Measurements from ENCODE around the gene HERC4.

HERC4 gene, protein sequence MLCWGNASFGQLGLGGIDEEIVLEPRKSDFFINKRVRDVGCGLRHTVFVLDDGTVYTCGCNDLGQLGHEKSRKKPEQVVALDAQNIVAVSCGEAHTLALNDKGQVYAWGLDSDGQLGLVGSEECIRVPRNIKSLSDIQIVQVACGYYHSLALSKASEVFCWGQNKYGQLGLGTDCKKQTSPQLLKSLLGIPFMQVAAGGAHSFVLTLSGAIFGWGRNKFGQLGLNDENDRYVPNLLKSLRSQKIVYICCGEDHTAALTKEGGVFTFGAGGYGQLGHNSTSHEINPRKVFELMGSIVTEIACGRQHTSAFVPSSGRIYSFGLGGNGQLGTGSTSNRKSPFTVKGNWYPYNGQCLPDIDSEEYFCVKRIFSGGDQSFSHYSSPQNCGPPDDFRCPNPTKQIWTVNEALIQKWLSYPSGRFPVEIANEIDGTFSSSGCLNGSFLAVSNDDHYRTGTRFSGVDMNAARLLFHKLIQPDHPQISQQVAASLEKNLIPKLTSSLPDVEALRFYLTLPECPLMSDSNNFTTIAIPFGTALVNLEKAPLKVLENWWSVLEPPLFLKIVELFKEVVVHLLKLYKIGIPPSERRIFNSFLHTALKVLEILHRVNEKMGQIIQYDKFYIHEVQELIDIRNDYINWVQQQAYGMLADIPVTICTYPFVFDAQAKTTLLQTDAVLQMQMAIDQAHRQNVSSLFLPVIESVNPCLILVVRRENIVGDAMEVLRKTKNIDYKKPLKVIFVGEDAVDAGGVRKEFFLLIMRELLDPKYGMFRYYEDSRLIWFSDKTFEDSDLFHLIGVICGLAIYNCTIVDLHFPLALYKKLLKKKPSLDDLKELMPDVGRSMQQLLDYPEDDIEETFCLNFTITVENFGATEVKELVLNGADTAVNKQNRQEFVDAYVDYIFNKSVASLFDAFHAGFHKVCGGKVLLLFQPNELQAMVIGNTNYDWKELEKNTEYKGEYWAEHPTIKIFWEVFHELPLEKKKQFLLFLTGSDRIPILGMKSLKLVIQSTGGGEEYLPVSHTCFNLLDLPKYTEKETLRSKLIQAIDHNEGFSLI
- total RNA-seq, result 83.5 to 94.8 reads per million in 2 donors

- DNase-seq, result peak; percentile 90
Observed at GRCh38 chr10:68074775-68075549, at the start of gene HERC4. Gene HERC4 (minus strand): TSS chr10:68075283. CDS start chr10:68073108, 2,175 bp downstream.

DNA sequence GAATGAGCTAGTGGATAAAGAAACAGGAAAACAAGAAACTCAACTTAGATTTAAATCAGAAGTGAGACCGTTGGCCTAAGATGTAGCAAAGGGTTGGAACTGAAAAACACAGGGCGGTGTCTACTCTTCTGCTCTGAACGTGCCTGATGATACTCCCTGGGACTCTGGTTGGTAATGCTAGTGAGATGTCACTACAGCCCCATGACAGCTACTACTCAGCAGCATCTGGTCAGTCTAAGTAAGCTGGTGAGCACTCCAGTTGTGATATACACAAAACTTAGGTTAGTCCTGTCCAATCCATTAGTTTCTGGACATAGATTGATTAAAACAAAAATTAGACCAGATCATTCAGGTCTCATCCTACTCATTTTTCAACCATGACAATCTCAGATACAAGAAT is 49.6 kb upstream of the HERC4 start:
- no peak for DNase-seq

DNA sequence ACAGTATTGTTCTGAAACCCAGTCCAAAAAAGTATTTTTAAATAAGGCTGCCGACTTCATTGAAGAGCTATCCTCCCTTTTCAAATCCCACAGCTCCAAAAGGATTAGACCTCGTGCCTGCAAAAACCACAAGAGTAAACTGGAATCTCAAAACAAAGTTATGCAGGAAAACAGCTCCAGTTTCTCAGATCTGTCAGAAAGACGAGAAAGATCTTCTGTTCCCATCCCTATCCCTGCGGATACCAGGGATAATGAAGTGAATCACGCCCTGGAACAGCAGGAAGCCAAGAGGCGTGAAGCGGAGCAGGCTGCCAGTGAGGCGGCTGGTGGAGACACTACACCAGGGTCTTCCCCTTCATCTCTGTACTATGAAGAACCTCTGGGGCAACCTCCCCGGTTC is 46.8 kb upstream of the HERC4 start:
- DNase-seq, result no peak

- DNase-seq, result no peak
Observed at GRCh38 chr10:68121020-68121743, 46.1 kb upstream of the HERC4 start.

DNA sequence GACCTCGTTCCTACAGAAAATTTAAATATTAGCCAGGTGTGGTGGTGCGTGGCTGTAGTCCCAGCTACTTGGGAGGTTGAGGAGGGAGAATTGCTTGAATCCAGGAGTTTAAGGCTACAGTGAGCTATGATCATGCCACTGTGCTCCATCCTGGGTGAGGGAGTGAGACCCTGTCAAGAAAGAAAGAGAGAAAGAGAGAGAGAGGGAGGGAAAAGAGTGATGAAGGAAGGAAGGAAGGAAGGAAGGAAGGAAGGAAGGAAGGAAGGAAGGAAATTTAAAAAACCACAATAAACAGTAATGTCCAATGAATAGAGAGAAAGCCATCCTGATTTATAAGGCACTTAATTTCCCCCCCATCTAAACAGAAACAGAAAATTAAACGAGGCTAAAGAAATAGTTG is 43.6 kb upstream of the HERC4 start:
- DNase-seq, result no peak

GRCh38 chr10:68112837-68113236 is 37.8 kb upstream of the HERC4 start:
- DNase-seq, result no peak

- no peak for DNase-seq
Observed at GRCh38 chr10:68111584-68111983, 36.5 kb upstream of the HERC4 start.

DNA sequence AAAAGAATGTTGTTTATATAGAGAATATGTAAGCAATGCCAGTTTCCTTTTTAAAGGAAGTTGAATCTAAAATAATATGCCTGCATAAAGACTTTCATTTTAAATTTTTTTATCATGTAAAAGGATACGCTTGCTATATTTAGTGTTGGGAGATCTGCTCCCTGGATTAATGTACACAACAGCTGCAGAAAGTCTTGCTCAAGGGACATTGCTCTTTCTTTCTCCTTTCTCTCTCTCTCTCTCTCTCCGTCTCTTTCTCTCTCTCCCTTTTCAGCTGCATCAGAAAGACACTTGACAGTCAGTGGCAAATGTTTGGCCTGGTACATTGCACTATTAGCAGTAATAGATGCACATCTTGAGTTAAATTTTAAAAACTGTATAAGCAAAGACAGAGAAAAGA is 34.9 kb upstream of the HERC4 start:
- no peak for DNase-seq

- no peak for DNase-seq
Observed at GRCh38 chr10:68109331-68109730, 34.2 kb upstream of the HERC4 start, which contains the start of gene MYPN. Gene MYPN (plus strand): TSS chr10:68109488. CDS start chr10:68121439, 11,951 bp downstream.

DNA sequence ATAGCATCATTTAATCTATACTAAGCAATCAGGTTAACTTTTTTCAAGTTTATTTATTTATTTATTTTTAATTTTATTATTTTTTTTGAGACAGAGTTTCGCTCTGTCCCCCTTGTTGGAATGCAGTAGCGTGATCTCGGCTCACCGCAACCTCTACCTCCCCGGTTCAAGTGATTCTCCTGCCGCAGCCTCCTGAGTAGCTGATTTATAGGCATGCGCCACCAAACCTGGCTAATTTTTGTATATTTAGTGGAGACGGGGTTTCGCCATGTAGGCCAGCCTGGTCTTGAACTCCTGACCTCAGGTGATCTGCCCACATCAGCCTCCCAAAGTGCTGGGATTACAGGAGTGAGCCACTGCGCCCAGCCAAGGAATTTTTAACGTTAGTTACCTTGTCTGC is 33.6 kb upstream of the HERC4 start:
- DNase-seq, result no peak

DNA sequence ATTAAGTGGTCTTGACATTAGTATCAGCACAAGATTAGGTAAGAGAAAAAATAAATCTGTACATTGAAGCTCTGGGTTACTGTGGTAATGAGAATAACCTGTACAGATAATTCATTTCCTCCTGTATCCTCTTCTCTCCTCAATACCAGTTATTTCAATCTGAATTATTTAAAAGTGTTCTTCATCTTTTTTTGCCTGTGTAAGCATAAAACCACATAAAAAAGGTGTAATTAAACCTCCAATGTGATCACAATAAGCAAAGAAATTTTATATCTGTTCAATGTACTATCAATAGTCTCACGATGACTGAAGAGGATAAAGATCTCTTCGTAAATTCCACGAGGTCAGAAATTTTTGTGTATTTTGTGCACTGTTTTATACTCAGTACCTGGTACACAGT is 33.0 kb upstream of the HERC4 start:
- DNase-seq, result no peak

- no peak for DNase-seq
Observed at GRCh38 chr10:68107651-68108050, 32.6 kb upstream of the HERC4 start.

DNA sequence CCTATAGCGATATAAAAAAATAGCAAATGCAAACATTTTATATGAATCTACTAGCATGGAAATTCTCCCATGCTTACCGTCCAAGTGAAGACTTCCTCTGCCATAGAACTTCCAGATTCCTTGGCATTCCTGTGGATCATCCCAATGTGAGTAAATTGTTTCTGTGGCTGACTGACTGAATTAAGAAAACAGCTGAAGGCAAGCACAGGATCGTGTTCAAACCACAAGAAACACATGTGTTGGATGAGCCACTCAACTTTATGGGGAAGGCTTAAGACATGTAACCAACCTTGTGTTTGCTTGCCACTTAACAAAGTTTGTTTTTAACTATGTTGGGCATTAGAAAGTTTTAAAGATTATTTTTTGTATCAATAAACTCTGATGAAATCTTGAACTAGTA is 31.6 kb upstream of the HERC4 start:
- no peak for DNase-seq

GRCh38 chr10:68105820-68106219 is 30.7 kb upstream of the HERC4 start:
- DNase-seq, result no peak

DNA sequence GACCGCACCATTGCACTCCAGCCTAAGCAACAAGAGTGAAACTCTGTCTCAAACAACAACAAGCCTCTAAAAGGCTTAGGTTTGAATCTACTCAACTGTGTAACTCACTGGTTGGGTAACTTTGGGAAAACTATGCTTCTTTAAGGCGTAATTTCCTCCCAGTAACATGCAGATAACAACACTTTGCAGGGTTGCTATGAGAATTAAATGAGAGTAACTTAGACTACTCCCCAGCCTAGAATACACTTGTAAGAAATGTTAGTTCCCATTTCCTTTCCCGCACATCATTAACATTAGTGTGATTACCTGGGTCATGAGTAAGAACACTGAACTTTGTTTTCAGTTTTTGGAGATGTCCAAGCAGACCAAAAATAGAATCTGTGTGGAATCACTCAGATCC is 28.8 kb upstream of the HERC4 start:
- no peak for DNase-seq

DNA sequence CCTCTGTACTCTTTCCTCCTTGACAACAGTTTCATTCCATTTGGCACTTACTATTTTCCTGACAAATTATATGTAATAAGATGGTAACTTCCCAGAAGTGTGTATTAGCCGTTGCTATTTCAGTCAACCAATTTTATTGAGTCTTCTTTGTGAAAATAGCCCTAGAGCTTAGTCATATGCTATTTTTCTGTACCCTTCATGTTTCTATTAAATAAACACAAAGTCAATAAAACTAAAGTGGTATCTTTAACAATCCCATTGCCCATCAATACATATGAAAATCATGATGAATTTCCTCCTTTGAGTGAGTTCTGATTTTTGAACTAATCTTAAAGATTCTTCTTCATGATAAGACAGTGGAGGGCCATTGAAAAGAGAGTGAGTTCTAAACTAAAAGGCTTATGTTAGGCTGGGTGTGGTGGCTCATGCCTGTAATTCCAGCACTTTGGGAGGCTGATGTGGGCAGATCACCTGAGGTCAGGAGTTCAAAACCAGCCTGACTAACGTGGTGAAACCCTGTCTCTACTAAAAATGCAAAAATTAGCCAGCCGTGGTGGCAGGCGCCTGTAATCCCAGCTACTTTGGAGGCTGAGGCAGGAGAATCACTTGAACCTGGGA is 28.3 kb upstream of the HERC4 start:
- no peak for DNase-seq

DNA sequence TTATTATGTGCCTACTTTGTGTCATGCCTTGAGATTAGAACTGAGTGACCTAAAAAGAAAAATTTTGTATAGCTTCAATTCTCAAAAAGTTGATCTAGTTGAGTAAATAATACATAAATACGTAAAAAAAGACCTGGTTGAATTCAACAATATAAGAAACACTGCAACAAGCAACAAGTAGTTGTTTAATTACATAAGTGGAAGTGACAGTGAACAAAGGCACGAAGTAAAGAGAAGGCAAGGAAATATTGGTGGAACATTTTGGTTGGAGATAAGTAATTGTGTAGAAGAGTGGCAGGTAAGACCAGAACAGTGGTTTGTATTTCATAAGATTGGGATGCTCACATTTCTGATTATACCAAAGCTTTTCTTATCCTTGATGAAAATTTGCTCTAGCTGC is 26.0 kb upstream of the HERC4 start:
- DNase-seq, result no peak

DNA sequence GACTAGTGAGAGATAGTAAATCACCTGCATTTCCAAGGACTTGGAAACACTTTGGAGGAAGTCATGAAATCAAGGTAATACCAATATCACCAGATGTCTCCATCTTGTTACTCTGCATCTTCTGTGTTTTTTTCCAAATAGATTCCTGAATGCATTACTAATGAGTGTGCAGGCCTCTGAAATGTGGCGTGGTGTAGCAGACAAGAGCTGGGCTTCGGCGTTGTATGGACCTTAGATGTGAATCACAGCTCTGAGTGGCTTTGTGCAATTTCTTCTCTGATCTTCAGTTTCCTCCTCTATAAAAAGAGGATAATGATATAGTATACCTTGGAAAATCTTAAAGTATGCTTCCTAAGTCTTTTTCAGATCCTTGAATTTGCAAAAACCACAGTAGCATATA is 24.7 kb upstream of the HERC4 start:
- DNase-seq, result no peak

DNA sequence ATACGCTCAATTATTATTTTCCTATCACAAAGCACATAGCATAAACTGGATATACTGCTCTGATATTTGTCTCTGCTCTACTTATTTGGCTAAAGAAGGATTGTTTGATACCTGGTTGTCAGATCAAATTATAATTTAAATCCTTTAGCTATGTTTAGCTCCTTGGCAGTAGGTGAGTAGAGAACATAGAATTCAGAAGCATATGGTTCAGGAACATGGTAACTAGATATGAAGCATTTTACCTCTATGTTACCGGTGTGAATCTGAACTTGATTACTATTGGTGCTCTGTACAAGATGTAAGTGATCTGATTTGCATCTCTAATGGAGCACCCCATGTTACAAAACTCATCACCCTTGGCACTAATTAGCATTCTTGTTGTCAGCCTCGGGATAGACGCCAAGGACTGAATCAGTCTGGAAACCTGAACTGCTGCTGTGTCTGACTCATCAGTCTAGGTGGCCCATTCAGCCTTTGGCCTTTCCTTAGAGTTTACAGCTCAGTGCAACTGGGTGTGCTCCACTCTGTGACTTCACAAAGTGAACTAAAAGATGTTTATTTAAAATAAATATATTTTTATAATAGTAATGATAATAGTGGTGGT is 21.9 kb upstream of the HERC4 start:
- DNase-seq, result no peak

- DNase-seq, result no peak
Observed at GRCh38 chr10:68095153-68095552, 20.1 kb upstream of the HERC4 start.

GRCh38 chr10:68092512-68092911 is 17.4 kb upstream of the HERC4 start:
- DNase-seq, result no peak

All from T-helper 9 cell (primary cell).